Uterus (tissue), 2 donors: ENCODE data around the gene GATAD2A.

Experiments used
- POLR2A ChIP-seq, 2 donors: fragments of 450-650 bp; IDR thresholded peaks; one replicate each; pipeline ENCODE4 v1.6.1; 2016; ENCODE audit warnings: antibody characterized with exemption in 2 of 2, mild to moderate bottlenecking in 1 of 2, moderate library complexity in 1 of 2
- TF ChIP-seq, protein P1 (sequence below), 4 experiments: fragments of 200-600 bp in 2 of 4; fragments of 450-650 bp in 2 of 4; sonication (generic) in 2 of 4; IDR thresholded peaks; one replicate each; pipeline ENCODE4 v1.5.1; 2016 to 2019; ENCODE audit warnings: antibody characterized with exemption in 4 of 4, mild to moderate bottlenecking in 2 of 4, moderate library complexity in 1 of 4

DNA sequence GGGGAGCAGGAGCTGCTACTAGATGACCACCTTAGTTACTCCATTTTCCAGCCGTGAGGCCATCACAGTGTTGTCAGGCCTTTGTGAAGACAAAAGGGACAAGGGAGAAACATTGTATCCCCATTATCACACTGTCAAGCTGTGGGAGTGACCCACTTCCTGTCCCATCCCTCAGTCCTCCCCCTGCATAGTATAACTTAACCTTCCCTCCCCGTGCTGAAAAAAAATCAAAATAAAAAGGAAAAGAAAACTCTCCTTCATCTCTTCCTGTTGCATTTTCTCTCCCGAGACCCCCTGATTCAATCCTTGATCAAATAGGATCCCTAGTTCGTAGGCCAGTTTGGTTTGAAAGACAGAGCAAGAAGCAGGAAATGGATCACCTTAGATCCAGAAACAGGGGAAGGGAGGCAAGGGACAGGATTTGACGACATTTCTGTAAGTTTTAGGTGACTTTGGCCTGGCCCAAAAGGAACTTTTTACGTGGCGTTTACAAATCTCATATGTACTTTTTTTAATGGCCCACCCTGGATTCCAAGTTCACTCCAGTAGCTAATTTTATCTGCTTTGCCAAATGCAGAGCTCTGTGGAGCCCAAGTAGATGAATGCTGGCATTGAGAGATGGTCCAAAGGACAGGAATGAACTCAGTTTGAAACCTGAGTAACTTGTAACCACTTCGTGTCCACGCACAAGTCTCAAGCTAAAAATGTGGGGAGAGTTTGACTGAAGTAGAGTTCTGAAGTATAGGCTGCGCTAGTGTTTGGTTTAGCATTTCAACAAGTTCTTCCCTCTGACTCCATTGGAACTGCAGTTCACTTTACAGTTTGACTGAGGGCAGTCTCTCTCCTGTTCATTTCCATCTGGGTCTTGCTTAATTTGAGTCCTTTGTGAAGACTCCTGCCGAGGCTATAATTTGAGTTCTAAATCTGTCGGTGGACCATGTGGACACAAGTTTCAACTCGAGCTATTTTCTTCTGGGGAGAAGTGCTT, 16.6 kb upstream of the GATAD2A start:
- TF ChIP-seq, protein P1, sequence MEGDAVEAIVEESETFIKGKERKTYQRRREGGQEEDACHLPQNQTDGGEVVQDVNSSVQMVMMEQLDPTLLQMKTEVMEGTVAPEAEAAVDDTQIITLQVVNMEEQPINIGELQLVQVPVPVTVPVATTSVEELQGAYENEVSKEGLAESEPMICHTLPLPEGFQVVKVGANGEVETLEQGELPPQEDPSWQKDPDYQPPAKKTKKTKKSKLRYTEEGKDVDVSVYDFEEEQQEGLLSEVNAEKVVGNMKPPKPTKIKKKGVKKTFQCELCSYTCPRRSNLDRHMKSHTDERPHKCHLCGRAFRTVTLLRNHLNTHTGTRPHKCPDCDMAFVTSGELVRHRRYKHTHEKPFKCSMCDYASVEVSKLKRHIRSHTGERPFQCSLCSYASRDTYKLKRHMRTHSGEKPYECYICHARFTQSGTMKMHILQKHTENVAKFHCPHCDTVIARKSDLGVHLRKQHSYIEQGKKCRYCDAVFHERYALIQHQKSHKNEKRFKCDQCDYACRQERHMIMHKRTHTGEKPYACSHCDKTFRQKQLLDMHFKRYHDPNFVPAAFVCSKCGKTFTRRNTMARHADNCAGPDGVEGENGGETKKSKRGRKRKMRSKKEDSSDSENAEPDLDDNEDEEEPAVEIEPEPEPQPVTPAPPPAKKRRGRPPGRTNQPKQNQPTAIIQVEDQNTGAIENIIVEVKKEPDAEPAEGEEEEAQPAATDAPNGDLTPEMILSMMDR (IDR thresholded peaks at IDR 0.05), result no peak
- no peak for TF ChIP-seq POLR2A (IDR thresholded peaks at IDR 0.05)
